Astrocyte (in vitro differentiated cells and primary cell): ENCODE measurements around the gene CD164. TPM values are rescaled to one million over a fixed set of nuclear protein-coding genes. Genes with fewer than 3 reads are reported as not detected.

Experiments
- DNase-seq: peaks from one replicate; pipeline ENCODE4 v3.0.0-alpha.2; 2010; ENCODE audit warnings: low read depth
- FAIRE-seq: peaks from 2 replicates; lab custom pipeline; 2011; peaks lifted over from hg19 to GRCh38; lab: Jason Lieb, UNC
- H2AFZ ChIP-seq: 2 replicates; pipeline ENCODE4 v1.6.0; 2012; ENCODE audit warnings: low read depth, low read length, inconsistent platforms
- H3K27ac ChIP-seq: 2 replicates; pipeline ENCODE4 v1.5.1; 2011; ENCODE audit warnings: low read depth, low read length, inconsistent platforms
- H3K27me3 ChIP-seq: 2 replicates; pipeline ENCODE4 v1.6.0; 2011; ENCODE audit warnings: low read length, inconsistent platforms; ENCODE audit not compliant: insufficient read depth
- H3K36me3 ChIP-seq: 2 replicates; pipeline ENCODE4 v1.5.1; 2011; ENCODE audit warnings: low read length, inconsistent platforms; ENCODE audit not compliant: insufficient read depth
- H3K4me1 ChIP-seq: 2 replicates; pipeline ENCODE4 v1.5.1; 2011; ENCODE audit warnings: low read length, inconsistent platforms; ENCODE audit not compliant: insufficient read depth
- H3K4me2 ChIP-seq: 2 replicates; pipeline ENCODE4 v1.6.0; 2012; ENCODE audit warnings: low read length, inconsistent platforms
- H3K4me3 ChIP-seq: 2 replicates; pipeline ENCODE4 v1.5.1; 2011; ENCODE audit warnings: low read depth, mild to moderate bottlenecking, low read length, inconsistent platforms; ENCODE audit not compliant: insufficient read depth
- H3K79me2 ChIP-seq: 2 replicates; pipeline ENCODE4 v1.6.0; 2012; ENCODE audit warnings: mild to moderate bottlenecking, low read length, inconsistent platforms; ENCODE audit not compliant: insufficient read depth
- H3K9ac ChIP-seq: 2 replicates; pipeline ENCODE4 v1.6.0; 2012; ENCODE audit warnings: mild to moderate bottlenecking, low read length, inconsistent platforms
- H3K9me3 ChIP-seq: 2 replicates; pipeline ENCODE4 v1.5.1; 2012; ENCODE audit warnings: low read depth, mild to moderate bottlenecking, low read length, inconsistent platforms; ENCODE audit not compliant: insufficient read depth
- H4K20me1 ChIP-seq: 2 replicates; pipeline ENCODE4 v1.6.0; 2012; ENCODE audit warnings: low read length, inconsistent platforms; ENCODE audit not compliant: insufficient read depth
- H3K27ac Mint-ChIP-seq: one replicate; pipeline ENCODE4 v1.8.0; 2021; ENCODE audit warnings: mild to moderate bottlenecking, mixed read lengths; ENCODE audit not compliant: unreplicated experiment
- H3K27me3 Mint-ChIP-seq: one replicate; pipeline ENCODE4 v1.8.0; 2021; ENCODE audit warnings: low read depth, mixed read lengths; ENCODE audit not compliant: unreplicated experiment
- H3K36me3 Mint-ChIP-seq: one replicate; pipeline ENCODE4 v1.8.0; 2021; ENCODE audit warnings: low read depth, mixed read lengths; ENCODE audit not compliant: unreplicated experiment
- H3K4me1 Mint-ChIP-seq: one replicate; pipeline ENCODE4 v1.8.0; 2021; ENCODE audit warnings: low read depth, mixed read lengths; ENCODE audit not compliant: unreplicated experiment
- H3K4me3 Mint-ChIP-seq: one replicate; pipeline ENCODE4 v1.8.0; 2021; ENCODE audit warnings: mild to moderate bottlenecking, moderate library complexity, mixed read lengths; ENCODE audit not compliant: unreplicated experiment
- H3K9me3 Mint-ChIP-seq: one replicate; pipeline ENCODE4 v1.8.0; 2021; ENCODE audit warnings: mild to moderate bottlenecking, mixed read lengths; ENCODE audit not compliant: unreplicated experiment
- EZH2 ChIP-seq: IDR thresholded peaks from 2 replicates; pipeline ENCODE4 v1.6.1; 2012; ENCODE audit warnings: mild to moderate bottlenecking, low read length, inconsistent platforms; ENCODE audit not compliant: insufficient read depth
- total RNA-seq: library from RNA; stranded (reverse); gene quantifications from 2 replicates; pipeline ENCODE4 v1.2.1, GENCODE V29; 2021
- TF ChIP-seq, protein P1 (sequence below): IDR thresholded peaks from 2 replicates; pipeline ENCODE4 v1.5.1; 2011; ENCODE audit warnings: low read depth, mild to moderate bottlenecking, inconsistent platforms, low read length, moderate library complexity; ENCODE audit not compliant: insufficient read depth

The CD164 gene
- total RNA-seq, 1 donor from 2014 or later = 345 TPM

DNA sequence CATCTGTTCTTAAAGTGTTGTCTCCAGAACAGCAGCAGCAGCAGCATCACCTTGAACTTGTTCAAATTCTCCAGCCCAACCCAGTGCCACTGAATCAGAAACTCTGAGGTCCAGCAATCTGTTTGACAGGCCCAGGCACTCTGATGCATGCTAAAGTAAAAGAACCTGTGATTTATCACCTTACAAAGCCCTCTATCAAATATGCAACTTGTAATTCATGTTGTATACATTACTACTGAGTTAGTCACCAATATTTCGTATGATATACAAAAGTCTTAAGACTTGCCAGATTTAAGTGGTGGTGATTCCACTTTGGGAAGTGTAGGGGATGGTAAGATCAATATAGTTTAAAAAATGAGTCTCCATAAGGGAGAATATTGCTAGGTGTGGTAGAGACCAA is 6.0 kb upstream of the CD164 start:
- no peaks in the 10 kb centered on the region for H3K9me3 Mint-ChIP-seq
- DNase-seq = no peak

DNA sequence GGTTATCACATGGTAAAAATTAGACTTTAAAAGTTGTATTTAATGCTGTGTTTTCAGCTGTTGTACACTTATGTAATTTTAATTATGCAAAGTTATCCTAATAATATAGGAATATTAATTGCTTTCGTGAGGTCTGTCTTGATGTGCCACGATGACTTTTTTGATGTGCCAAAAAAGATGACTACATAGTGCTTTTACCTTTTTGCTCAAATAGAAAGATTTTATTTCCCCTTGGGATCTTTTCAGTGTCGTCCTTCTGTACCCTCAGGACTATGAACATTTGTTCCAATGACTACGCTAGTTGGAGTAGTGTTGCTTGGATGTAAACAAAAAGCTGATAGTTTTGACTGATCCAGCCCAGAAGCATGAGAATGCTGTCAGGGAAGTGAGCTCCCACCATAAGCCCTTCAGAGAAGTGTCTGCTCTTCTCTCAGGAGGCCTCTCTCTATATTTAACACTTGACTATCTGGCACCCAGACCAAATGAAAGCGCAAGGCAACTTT is 1.2 kb upstream of the CD164 start:
- Histone ChIP-seq H3K4me2 (peak overlapping the region; percentile 88), H2AFZ (no peak overlapping the region), H3K27me3 (no peaks in the 10 kb centered on the region), H4K20me1 (peaks cover 30% of the 10 kb centered on the region), H3K36me3 (no peaks in the 10 kb centered on the region), H3K4me1 (peaks cover 29% of the 10 kb centered on the region), H3K4me3 (peak overlapping the region; percentile 100), H3K27ac (peak overlapping the region; percentile 100), H3K9ac (peak overlapping the region; percentile 99), H3K79me2 (peaks cover 37% of the 10 kb centered on the region), H3K9me3 (no peaks in the 10 kb centered on the region)
- DNase-seq (no peak), FAIRE-seq (no peak)
- Mint-ChIP-seq H3K27ac (peak overlapping the region; percentile 100), H3K9me3 (no peaks in the 10 kb centered on the region), H3K27me3 (peaks cover 8% of the 10 kb centered on the region), H3K4me3 (peak overlapping the region; percentile 95), H3K36me3 (no peaks in the 10 kb centered on the region), H3K4me1 (peaks cover 21% of the 10 kb centered on the region)
- TF ChIP-seq, protein P1, sequence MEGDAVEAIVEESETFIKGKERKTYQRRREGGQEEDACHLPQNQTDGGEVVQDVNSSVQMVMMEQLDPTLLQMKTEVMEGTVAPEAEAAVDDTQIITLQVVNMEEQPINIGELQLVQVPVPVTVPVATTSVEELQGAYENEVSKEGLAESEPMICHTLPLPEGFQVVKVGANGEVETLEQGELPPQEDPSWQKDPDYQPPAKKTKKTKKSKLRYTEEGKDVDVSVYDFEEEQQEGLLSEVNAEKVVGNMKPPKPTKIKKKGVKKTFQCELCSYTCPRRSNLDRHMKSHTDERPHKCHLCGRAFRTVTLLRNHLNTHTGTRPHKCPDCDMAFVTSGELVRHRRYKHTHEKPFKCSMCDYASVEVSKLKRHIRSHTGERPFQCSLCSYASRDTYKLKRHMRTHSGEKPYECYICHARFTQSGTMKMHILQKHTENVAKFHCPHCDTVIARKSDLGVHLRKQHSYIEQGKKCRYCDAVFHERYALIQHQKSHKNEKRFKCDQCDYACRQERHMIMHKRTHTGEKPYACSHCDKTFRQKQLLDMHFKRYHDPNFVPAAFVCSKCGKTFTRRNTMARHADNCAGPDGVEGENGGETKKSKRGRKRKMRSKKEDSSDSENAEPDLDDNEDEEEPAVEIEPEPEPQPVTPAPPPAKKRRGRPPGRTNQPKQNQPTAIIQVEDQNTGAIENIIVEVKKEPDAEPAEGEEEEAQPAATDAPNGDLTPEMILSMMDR = no peak
- TF ChIP-seq EZH2 = no peak

More for the DNA sequence above, 6.0 kb upstream of the CD164 start:
- H3K4me1 Mint-ChIP-seq = peaks cover 10% of the 10 kb centered on the region
- H3K27ac Mint-ChIP-seq = no peak overlapping the region
- no peaks in the 10 kb centered on the region for H3K36me3 ChIP-seq
- peaks cover 11% of the 10 kb centered on the region for H3K27me3 Mint-ChIP-seq
- TF ChIP-seq, protein P1 = no peak
- peaks cover 15% of the 10 kb centered on the region for H3K4me1 ChIP-seq
- H3K4me3 Mint-ChIP-seq = no peak overlapping the region
- no peaks in the 10 kb centered on the region for H3K9me3 ChIP-seq
- H3K4me3 ChIP-seq = no peak overlapping the region
- H4K20me1 ChIP-seq = no peaks in the 10 kb centered on the region
- FAIRE-seq = no peak
- H2AFZ ChIP-seq = no peak overlapping the region
- H3K9ac ChIP-seq = no peak overlapping the region
- no peak overlapping the region for H3K27ac ChIP-seq
- peaks cover 4% of the 10 kb centered on the region for H3K27me3 ChIP-seq
- H3K4me2 ChIP-seq = no peak overlapping the region
- H3K79me2 ChIP-seq = no peaks in the 10 kb centered on the region
- no peaks in the 10 kb centered on the region for H3K36me3 Mint-ChIP-seq
